ES-I3 (cell line): Measurements from ENCODE around the gene TAS2R38.

Experiments
- H3K36me3 ChIP-seq: 2 replicates; pipeline ENCODE4 v1.6.1; 2013; ENCODE audit warnings: mild to moderate bottlenecking, low read length, control low read depth, moderate library complexity; ENCODE audit not compliant: insufficient read depth
- H3K4me1 ChIP-seq: 2 replicates; pipeline ENCODE4 v1.6.1; 2013; ENCODE audit warnings: mild to moderate bottlenecking, control low read depth, low read length; ENCODE audit not compliant: insufficient read depth
- H3K9ac ChIP-seq: 2 replicates; pipeline ENCODE4 v1.6.1; 2013; ENCODE audit warnings: low read depth, mild to moderate bottlenecking, low read length, moderate library complexity
- H3K9me3 ChIP-seq: 2 replicates; pipeline ENCODE4 v1.6.1; 2013; ENCODE audit warnings: mild to moderate bottlenecking, low read length, moderate library complexity; ENCODE audit not compliant: control insufficient read depth, insufficient read depth

TAS2R38 gene

DNA sequence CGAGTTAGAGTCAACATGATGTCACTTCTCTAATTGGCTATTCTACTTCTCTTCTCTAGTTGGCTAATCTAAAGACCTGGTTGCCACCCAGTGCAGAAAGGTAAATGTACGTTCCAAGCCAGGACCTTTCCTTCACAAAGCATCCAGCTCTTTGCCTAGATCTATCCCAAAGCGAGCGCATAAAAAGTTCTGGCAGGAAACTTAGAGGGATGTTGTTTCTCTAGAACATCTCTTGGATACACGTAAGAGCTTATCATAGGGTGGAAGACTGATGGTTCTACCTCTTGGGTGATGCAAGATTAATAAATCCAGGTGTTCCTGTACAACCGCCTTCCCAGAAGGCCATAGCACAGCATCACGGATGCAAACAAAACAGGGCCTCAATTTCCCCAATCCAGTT is at the start of gene TAS2R38:
Gene TAS2R38 (minus strand): TSS at position 101 of the 400 bp plus-strand sequence. CDS start 84 bp downstream, at position 17.
- H3K9me3 ChIP-seq, result no peaks in the 10 kb centered on the region
- no peak within 1 kb of the TSS for H3K9ac ChIP-seq
- no peaks in the 10 kb centered on the region for H3K36me3 ChIP-seq
- no peaks in the 10 kb centered on the region for H3K4me1 ChIP-seq

GRCh38 chr7:142018154-142018553 is 44.6 kb upstream of the TAS2R38 start:
- Histone ChIP-seq H3K9ac (no peak overlapping the region), H3K36me3 (no peaks in the 10 kb centered on the region), H3K9me3 (no peaks in the 10 kb centered on the region), H3K4me1 (no peaks in the 10 kb centered on the region)

- H3K9me3 ChIP-seq, result no peaks in the 10 kb centered on the region
- H3K4me1 ChIP-seq, result no peaks in the 10 kb centered on the region
- no peak overlapping the region for H3K9ac ChIP-seq
- no peaks in the 10 kb centered on the region for H3K36me3 ChIP-seq
These were observed 43.9 kb upstream of the TAS2R38 start for GRCh38 chr7:142017451-142017850.

- Histone ChIP-seq H3K9me3 (no peaks in the 10 kb centered on the region), H3K9ac (no peak overlapping the region), H3K4me1 (no peaks in the 10 kb centered on the region), H3K36me3 (no peaks in the 10 kb centered on the region)
These were observed 39.4 kb upstream of the TAS2R38 start for GRCh38 chr7:142012825-142013511.

- Histone ChIP-seq H3K9ac (no peak overlapping the region), H3K36me3 (no peaks in the 10 kb centered on the region)
These were observed 37.5 kb upstream of the TAS2R38 start for GRCh38 chr7:142010952-142011548.

GRCh38 chr7:142009187-142009586 is 35.6 kb upstream of the TAS2R38 start:
- H3K9me3 ChIP-seq, result no peaks in the 10 kb centered on the region

More at GRCh38 chr7:142010952-142011548, 37.5 kb upstream of the TAS2R38 start:
- Histone ChIP-seq H3K9me3 (no peaks in the 10 kb centered on the region), H3K4me1 (no peaks in the 10 kb centered on the region)

DNA sequence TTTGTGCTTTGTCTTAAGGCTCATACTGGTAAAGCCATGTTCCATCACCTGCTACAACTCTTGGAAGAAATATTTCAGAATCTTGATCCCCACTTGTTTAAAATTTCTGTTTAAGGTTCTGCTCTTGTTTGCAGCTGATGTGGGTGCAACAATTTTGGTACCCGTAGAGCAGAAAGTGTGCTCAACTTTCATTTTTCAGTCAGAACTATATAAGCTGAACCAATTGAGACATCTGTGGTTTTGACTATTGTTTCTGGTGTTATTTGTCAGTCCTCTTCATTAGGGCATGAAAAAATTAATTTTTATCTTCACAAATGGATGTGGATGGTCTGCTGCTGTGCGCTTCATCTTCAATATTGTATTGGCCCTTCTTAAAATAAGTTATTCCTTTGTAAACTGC is 33.0 kb upstream of the TAS2R38 start:
- H3K4me1 ChIP-seq, result no peaks in the 10 kb centered on the region
- no peaks in the 10 kb centered on the region for H3K9me3 ChIP-seq
- H3K36me3 ChIP-seq, result no peaks in the 10 kb centered on the region
- H3K9ac ChIP-seq, result no peak overlapping the region

More at GRCh38 chr7:142009187-142009586, 35.6 kb upstream of the TAS2R38 start:
- no peaks in the 10 kb centered on the region for H3K4me1 ChIP-seq
- H3K9ac ChIP-seq, result no peak overlapping the region
- no peaks in the 10 kb centered on the region for H3K36me3 ChIP-seq

- Histone ChIP-seq H3K9ac (no peak overlapping the region), H3K9me3 (no peaks in the 10 kb centered on the region), H3K4me1 (no peaks in the 10 kb centered on the region), H3K36me3 (no peaks in the 10 kb centered on the region)
These were observed 28.6 kb upstream of the TAS2R38 start for GRCh38 chr7:142002179-142002578.

- Histone ChIP-seq H3K4me1 (no peaks in the 10 kb centered on the region), H3K9ac (no peak overlapping the region), H3K36me3 (no peaks in the 10 kb centered on the region), H3K9me3 (no peaks in the 10 kb centered on the region)
These were observed 27.7 kb upstream of the TAS2R38 start for GRCh38 chr7:142001163-142001874.

DNA sequence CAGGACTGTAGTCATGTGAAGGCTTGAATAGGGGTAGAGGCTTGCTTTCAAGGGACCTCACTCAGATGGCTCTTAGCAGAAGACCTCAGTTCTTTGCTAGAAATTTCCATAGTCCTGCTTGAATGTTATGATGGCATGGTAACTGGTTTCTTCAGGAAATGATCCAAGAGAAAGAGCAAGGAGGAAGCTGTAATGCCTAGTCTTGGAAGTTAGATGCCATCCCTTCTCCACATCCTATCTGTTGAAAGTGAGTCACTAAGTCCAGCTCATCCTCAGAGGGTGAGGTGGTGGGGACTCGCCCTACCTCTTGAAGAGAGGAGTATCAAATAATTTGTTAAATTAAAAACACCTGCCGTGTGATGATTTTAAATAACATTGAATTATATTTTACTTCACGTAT is 26.7 kb upstream of the TAS2R38 start:
- no peaks in the 10 kb centered on the region for H3K9me3 ChIP-seq
- no peak overlapping the region for H3K9ac ChIP-seq
- no peaks in the 10 kb centered on the region; the same call in 1 of the 2 replicates for H3K4me1 ChIP-seq
- H3K36me3 ChIP-seq, result no peaks in the 10 kb centered on the region

DNA sequence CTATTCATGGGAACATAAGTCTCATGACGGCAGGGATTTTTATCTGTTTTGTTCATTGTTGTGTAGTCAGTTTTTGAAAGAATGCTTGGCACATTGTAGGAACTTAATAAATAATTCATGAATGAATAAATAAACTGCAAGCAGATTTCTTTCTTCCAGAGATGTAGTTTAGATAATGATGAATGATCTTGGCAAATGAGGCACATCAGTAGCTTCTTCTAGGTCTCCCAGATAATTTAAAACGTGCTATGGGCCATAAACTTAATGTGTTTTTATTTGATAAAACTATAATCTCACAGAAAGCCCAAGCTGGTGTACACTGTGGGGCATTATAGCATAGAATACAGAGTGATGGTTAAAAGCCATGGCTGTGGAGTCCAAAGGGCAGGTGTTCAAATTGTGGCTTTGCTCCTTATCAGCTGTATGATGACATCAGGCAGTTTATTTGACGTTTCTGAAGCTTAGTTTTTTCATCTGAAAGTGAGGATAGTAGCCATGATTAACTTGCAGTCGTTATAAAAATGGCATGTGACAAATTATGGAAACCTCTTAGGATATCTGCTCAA is 25.6 kb upstream of the TAS2R38 start:
- Histone ChIP-seq H3K9ac (no peak overlapping the region), H3K36me3 (no peaks in the 10 kb centered on the region), H3K4me1 (no peaks in the 10 kb centered on the region; the same call in 1 of the 2 replicates), H3K9me3 (no peaks in the 10 kb centered on the region)

DNA sequence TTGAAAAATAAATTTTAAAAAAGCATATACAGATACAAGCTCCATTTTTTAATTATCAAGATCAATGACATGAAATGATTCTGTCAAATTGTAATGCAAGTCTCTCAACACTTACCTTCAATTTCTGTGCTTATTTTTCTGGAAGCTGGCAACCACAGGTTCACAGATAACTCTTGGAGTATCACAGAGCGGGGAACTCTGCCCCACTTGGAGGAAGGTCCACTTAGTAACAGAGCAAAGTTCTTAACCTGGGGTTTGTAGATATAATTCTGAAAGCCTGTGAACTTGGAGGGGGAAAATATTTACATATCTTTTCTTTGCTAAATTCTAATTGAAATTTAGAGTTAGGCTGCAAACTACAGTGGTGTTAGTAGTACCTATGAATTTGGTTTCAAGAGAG is 19.8 kb upstream of the TAS2R38 start:
- Histone ChIP-seq H3K36me3 (no peaks in the 10 kb centered on the region), H3K9ac (no peak overlapping the region), H3K9me3 (no peaks in the 10 kb centered on the region), H3K4me1 (no peaks in the 10 kb centered on the region; the same call in 1 of the 2 replicates)

DNA sequence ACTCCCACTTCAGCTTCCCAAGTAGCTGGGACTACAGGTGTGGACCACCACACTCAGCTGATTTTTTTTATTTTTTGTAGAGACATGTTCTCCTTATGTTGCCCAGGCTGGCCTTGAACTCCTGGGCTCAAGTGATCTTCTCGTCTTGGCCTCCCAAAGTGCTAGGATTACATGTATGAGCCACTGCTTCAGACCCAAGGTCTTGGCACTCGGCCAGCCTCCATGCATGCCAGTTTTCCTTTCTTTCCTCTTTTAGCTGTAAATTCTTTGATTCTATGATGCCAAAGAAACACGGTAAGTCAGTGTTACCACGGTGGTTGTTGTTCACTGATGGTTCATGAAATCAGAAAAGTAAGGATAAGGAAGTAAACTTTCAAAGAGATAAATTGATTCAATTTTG is 19.1 kb upstream of the TAS2R38 start:
- Histone ChIP-seq H3K36me3 (no peaks in the 10 kb centered on the region), H3K4me1 (no peaks in the 10 kb centered on the region; the same call in 1 of the 2 replicates), H3K9me3 (no peaks in the 10 kb centered on the region), H3K9ac (no peak overlapping the region)

GRCh38 chr7:141992156-141992555 is 18.6 kb upstream of the TAS2R38 start:
- H3K9ac ChIP-seq, result no peak overlapping the region
- H3K4me1 ChIP-seq, result no peaks in the 10 kb centered on the region; the same call in 1 of the 2 replicates
- no peaks in the 10 kb centered on the region for H3K9me3 ChIP-seq
- H3K36me3 ChIP-seq, result no peaks in the 10 kb centered on the region
